Endothelial cell of umbilical vein (primary cell): Measurements from ENCODE around the gene GCDH. TPM values are rescaled to one million over a fixed set of nuclear protein-coding genes. Genes with fewer than 3 reads are reported as not detected.

ENCODE experiments used
- BruUV-seq: library from RNA; stranded (reverse); fragments of 400-500 nt; replicated peaks from 2 replicates; lab custom pipeline; 2021; lab: Mats Ljungman, UMichigan
- CTCF ChIA-PET: fragments of 300-600, 350-600 bp; sonication (Branson Sonifier 250); formaldehyde crosslinking; loops from one replicate; lab custom pipeline; 2021; ENCODE audit warnings: antibody characterized with exemption, inconsistent platforms; lab: Charles Lee
- POLR2A ChIA-PET: fragments of 300-600, 350-600 bp; sonication (Branson Sonifier 250); formaldehyde crosslinking; loops from one replicate; lab custom pipeline; 2021; ENCODE audit warnings: antibody characterized with exemption, inconsistent platforms; lab: Charles Lee
- DNase-seq: peaks from one replicate; pipeline ENCODE4 v3.0.0-alpha.2; 2011; ENCODE audit warnings: low read depth, low spot score
- FAIRE-seq: peaks from 2 replicates; lab custom pipeline; 2011; peaks lifted over from hg19 to GRCh38; lab: Jason Lieb, UNC
- H2AFZ ChIP-seq: 2 replicates; pipeline ENCODE4 v1.6.0; 2012; ENCODE audit warnings: low read depth, low read length, control low read depth, inconsistent platforms
- H3K27ac ChIP-seq: 2 replicates; pipeline ENCODE4 v1.5.1; 2011; ENCODE audit warnings: low read depth, mild to moderate bottlenecking, control low read depth, low read length, moderate library complexity; ENCODE audit not compliant: insufficient read depth
- H3K27me3 ChIP-seq, 2 experiments: 2 replicates each; pipeline versions ENCODE4 v1.6.0 to v1.6.1; 2011; ENCODE audit warnings: low read length in 2 of 2, mixed read lengths in 1 of 2; ENCODE audit not compliant: control insufficient read depth in 2 of 2, insufficient read depth in 2 of 2
- H3K36me3 ChIP-seq, 2 experiments: 2 replicates in 1 of 2; 3 replicates in 1 of 2; pipeline ENCODE4 v1.5.1; 2011; ENCODE audit warnings: low read length in 2 of 2, mild to moderate bottlenecking in 1 of 2, moderate library complexity in 1 of 2; ENCODE audit not compliant: control insufficient read depth in 2 of 2, insufficient read depth in 2 of 2; ENCODE audit errors: extremely low read depth in 1 of 2
- H3K4me1 ChIP-seq: 3 replicates; pipeline ENCODE4 v1.5.1; 2011; ENCODE audit warnings: mild to moderate bottlenecking, low read length; ENCODE audit not compliant: control insufficient read depth, insufficient read depth; ENCODE audit errors: extremely low read depth
- H3K4me2 ChIP-seq: 2 replicates; pipeline ENCODE4 v1.6.1; 2011; ENCODE audit warnings: low read length, control low read depth, mixed read lengths; ENCODE audit not compliant: insufficient read depth
- H3K4me3 ChIP-seq, 3 experiments: fragments of 200-600 bp in 1 of 3; sonication (generic), shearing (Covaris generic) in 1 of 3; replicated peaks in 1 of 3; 2 replicates each; pipeline ENCODE4 v1.5.1; 2011 to 2016; ENCODE audit warnings: control low read depth in 3 of 3, low read length in 3 of 3, mild to moderate bottlenecking in 2 of 3, inconsistent platforms in 1 of 3, low read depth in 1 of 3, moderate library complexity in 1 of 3; ENCODE audit not compliant: insufficient read depth in 1 of 3
- H3K79me2 ChIP-seq: 2 replicates; pipeline ENCODE4 v1.6.0; 2012; ENCODE audit warnings: low read length, inconsistent platforms; ENCODE audit not compliant: control insufficient read depth, insufficient read depth
- H3K9ac ChIP-seq: replicated peaks from 2 replicates; pipeline ENCODE3; 2011; ENCODE audit warnings: low read length, control low read depth; ENCODE audit not compliant: insufficient read depth; ENCODE audit errors: extremely low read depth
- H3K9me1 ChIP-seq: replicated peaks from 3 replicates; pipeline ENCODE4 v1.6.0; 2011; ENCODE audit warnings: mild to moderate bottlenecking, low read length; ENCODE audit not compliant: control insufficient read depth, insufficient read depth; ENCODE audit errors: extremely low read depth
- H3K9me3 ChIP-seq: replicated peaks from 2 replicates; pipeline ENCODE4 v1.5.1; 2012; ENCODE audit warnings: low read length, inconsistent platforms; ENCODE audit not compliant: control insufficient read depth, insufficient read depth
- H4K20me1 ChIP-seq: replicated peaks from 2 replicates; pipeline ENCODE3; 2011; ENCODE audit warnings: mild to moderate bottlenecking, low read length; ENCODE audit not compliant: control insufficient read depth, insufficient read depth; ENCODE audit errors: extremely low read depth
- CTCF ChIP-seq, 2 donors: IDR thresholded peaks; 1 replicate in 1 of 2; 2 replicates in 1 of 2; pipeline ENCODE4 v1.5.1; 2011; ENCODE audit warnings: low read length in 2 of 2, mild to moderate bottlenecking in 2 of 2, moderate library complexity in 2 of 2, control low read depth in 1 of 2, inconsistent platforms in 1 of 2, low read depth in 1 of 2; ENCODE audit not compliant: insufficient read depth in 1 of 2; ENCODE audit errors: extremely low read depth in 1 of 2
- GATA2 ChIP-seq: IDR thresholded peaks from 2 replicates; pipeline ENCODE4 v1.7.0; 2011; ENCODE audit warnings: low read depth, mild to moderate bottlenecking, moderate library complexity, mixed read lengths, low read length; ENCODE audit not compliant: insufficient read length, insufficient read depth
- JUN ChIP-seq: IDR thresholded peaks from 2 replicates; pipeline ENCODE4 v1.6.1; 2011; ENCODE audit warnings: borderline replicate concordance, low read depth; ENCODE audit not compliant: insufficient read length, insufficient read depth
- MYC ChIP-seq: IDR thresholded peaks from one replicate; pipeline ENCODE4 v1.6.1; 2011; ENCODE audit warnings: mild to moderate bottlenecking, low read depth, low read length
- POLR2AphosphoS5 ChIP-seq: IDR thresholded peaks from 2 replicates; pipeline ENCODE4 v1.6.1; 2012; ENCODE audit warnings: low read depth, mild to moderate bottlenecking, control low read depth, low read length, moderate library complexity; ENCODE audit not compliant: insufficient read depth
- dilution Hi-C: fragments of 300-500 bp; cut with MboI; formaldehyde crosslinking; loops from one replicate; pipeline ENCODE4 v1.15.0; 2019; ENCODE audit warnings: low sequenced_read_pairs; ENCODE audit not compliant: extremely low pct_ligation_motif_present
- intact Hi-C: fragments of 100-400 bp; cut with micrococcal nuclease; formaldehyde crosslinking; loops from one replicate; pipeline ENCODE4 v1.10.0; 2022
- polyA plus RNA-seq, 4 experiments: library from polyadenylated mRNA; depleted of rRNA in 3 of 4; stranded (reverse) in 3 of 4; unstranded in 1 of 4; fragments of >200 nt; gene quantifications; 2 replicates each; pipeline versions ENCODE4 v1.2.1 to v1.2.3, GENCODE V29; 2011 to 2012; ENCODE audit warnings: missing spikeins in 1 of 4
- total RNA-seq: library from RNA; stranded (reverse); gene quantifications from 2 replicates; pipeline ENCODE4 v1.2.3, GENCODE V29; 2021

The GCDH gene
- total and polyA plus RNA-seq, 2 donors (not counting 3 experiments of a cell fraction or from before 2014, with no cell fraction given): 27.3 to 35.8 TPM

- peak overlapping the region; percentile 93 for H2AFZ ChIP-seq
- CTCF ChIA-PET: interaction anchor here (0.7 to 3.3 kb wide), 7 partner anchors 8 to 446 kb away, joined by 3 to 14 read pairs (median 4); partner anchors contain the start of gene DNASE2
- dilution Hi-C loops (no loop called here), intact Hi-C loops (no loop called here)
- H3K36me3 ChIP-seq: peaks cover 0 to under 1% of the 10 kb centered on the region in 2 experiments
- H3K27me3 ChIP-seq: no peaks in the 10 kb centered on the region
- FAIRE-seq (no peak), DNase-seq (peak; percentile 72)
- no TSS peak for BruUV-seq
- peak overlapping the region; percentile 62 for H3K4me2 ChIP-seq
- TF ChIP-seq GATA2 (no peak), CTCF (IDR thresholded peaks at IDR 0.05; ENCODE audit: extremely low read depth in 1 of 2, insufficient read depth in 1 of 2, low read depth in 1 of 2, low read length in 2 of 2) (peak in 1 of 2 donors; percentile 4), JUN (no peak), POLR2AphosphoS5 (no peak), MYC (no peak)
- no peaks in the 10 kb centered on the region for H3K4me1 ChIP-seq
- peak overlapping the region in 2 of 3 experiments; percentile 17 to 26 for H3K4me3 ChIP-seq
- POLR2A ChIA-PET: no interaction called here
- no peaks in the 10 kb centered on the region for H3K9me1 ChIP-seq
- no peaks in the 10 kb centered on the region for H3K79me2 ChIP-seq
- H3K9ac ChIP-seq: no peak overlapping the region
- no peaks in the 10 kb centered on the region for H4K20me1 ChIP-seq
- no peaks in the 10 kb centered on the region for H3K9me3 ChIP-seq
- H3K27ac ChIP-seq: no peak overlapping the region
Observed at GRCh38 chr19:12872941-12873890, 17.7 kb upstream of the GCDH start.
